Renal cortex interstitium (tissue), 11 donors: ENCODE data around the gene TEPSIN. TPM values are rescaled to one million over a fixed set of nuclear protein-coding genes. Genes with fewer than 3 reads are reported as not detected.

ENCODE experiments used
- DNase-seq, 11 donors: peaks; one replicate each; pipeline ENCODE4 v3.0.0-alpha.2; 2013; ENCODE audit warnings: low read depth in 9 of 11, low spot score in 4 of 11; ENCODE audit errors: extremely low read depth in 1 of 11
- polyA plus RNA-seq, 3 donors: library from polyadenylated mRNA; unstranded; fragments of 120-200 nt; gene quantifications; one replicate each; pipeline ENCODE4 v1.2.1, GENCODE V29; 2013; ENCODE audit not compliant: insufficient read length in 3 of 3

TEPSIN gene
- polyA plus RNA-seq, 3 donors = 14.3 to 28.4 (median 21.5) TPM

- no peak for DNase-seq
These were observed 43.6 kb downstream of the TEPSIN start for GRCh38 chr17:81194941-81195901.

- no peak for DNase-seq
These were observed 44.6 kb downstream of the TEPSIN start for GRCh38 chr17:81194225-81194760.

GRCh38 chr17:81193470-81194224, 45.2 kb downstream of the TEPSIN start:
- DNase-seq = peak in 4 of 11 donors; percentile 10 to 31 (median 22)

- no peak for DNase-seq
These were observed 45.8 kb downstream of the TEPSIN start for GRCh38 chr17:81193051-81193410.

GRCh38 chr17:81192386-81193050, 46.3 kb downstream of the TEPSIN start:
- DNase-seq = no peak

- no peak for DNase-seq
These were observed 47.2 kb downstream of the TEPSIN start for GRCh38 chr17:81191646-81192045.

GRCh38 chr17:81191116-81191515, 47.7 kb downstream of the TEPSIN start:
- DNase-seq = no peak

- DNase-seq = no peak
These were observed 48.3 kb downstream of the TEPSIN start for GRCh38 chr17:81190591-81190990.

GRCh38 chr17:81189670-81190530, 49.0 kb downstream of the TEPSIN start:
- no peak for DNase-seq

- no peak for DNase-seq
These were observed 49.8 kb downstream of the TEPSIN start for GRCh38 chr17:81189016-81189415.

- DNase-seq = no peak
These were observed 50.4 kb downstream of the TEPSIN start for GRCh38 chr17:81188491-81188840.

- no peak for DNase-seq
These were observed 51.0 kb downstream of the TEPSIN start for GRCh38 chr17:81187586-81188490.

- no peak for DNase-seq
These were observed 51.7 kb downstream of the TEPSIN start for GRCh38 chr17:81187120-81187519.

GRCh38 chr17:81186203-81186602, 52.7 kb downstream of the TEPSIN start:
- DNase-seq = no peak

- no peak for DNase-seq
These were observed 54.3 kb downstream of the TEPSIN start for GRCh38 chr17:81184555-81184954.

GRCh38 chr17:81183807-81184206, 55.0 kb downstream of the TEPSIN start:
- no peak for DNase-seq

GRCh38 chr17:81183316-81183715, 55.5 kb downstream of the TEPSIN start:
- DNase-seq = no peak

- DNase-seq = no peak
These were observed 56.3 kb downstream of the TEPSIN start for GRCh38 chr17:81182596-81182995.
